Measurements from ENCODE around the gene WDR13. TPM values are rescaled to one million over a fixed set of nuclear protein-coding genes. Genes with fewer than 3 reads are reported as not detected.
A peak's percentile ranks its signal among the peaks of the same experiment; 100 is the strongest.

WDR13 gene
- total RNA-seq, 1 donor from 2014 or later = 111 TPM

DNA sequence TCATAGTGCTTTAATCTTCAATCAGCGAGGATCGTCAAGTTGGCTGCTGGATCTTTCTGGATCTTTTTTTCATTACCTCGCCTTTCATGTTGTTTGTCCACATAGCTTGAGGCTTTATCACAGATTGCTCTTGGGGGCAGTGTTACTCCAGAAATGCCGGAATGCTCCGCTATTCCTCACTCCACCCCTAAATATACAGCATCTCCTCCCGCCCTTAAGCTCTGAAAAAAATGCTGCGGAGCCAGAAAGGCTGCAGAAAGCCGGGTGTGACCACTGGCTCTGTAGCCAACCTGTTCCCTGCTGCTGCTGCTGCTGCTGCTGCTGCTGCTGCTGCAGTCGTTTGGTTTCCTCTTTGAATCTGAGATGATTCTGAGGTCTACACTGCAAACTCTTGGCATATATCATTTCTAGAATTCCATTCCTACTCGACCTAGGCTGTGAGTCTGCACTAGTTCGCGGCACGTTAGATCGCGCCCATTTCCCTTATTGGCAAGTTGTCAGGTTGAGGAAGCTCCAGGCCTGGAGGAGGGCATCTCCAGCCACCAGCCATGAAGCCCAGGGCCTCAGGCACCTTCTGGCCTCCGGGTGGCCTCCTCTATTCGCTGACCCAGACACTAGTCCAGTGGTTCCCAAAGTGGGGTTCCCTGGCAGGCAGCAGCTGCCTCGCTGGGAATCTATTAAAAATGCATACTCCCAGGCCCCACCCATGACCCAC is 34.2 kb downstream of the WDR13 start:
- Histone ChIP-seq H3K4me1 (no peaks in the 10 kb centered on the region), H3K27me3 (no peaks in the 10 kb centered on the region), H3K4me3 (no peak overlapping the region), H3K9me3 (no peaks in the 10 kb centered on the region), H3K27ac (no peak overlapping the region), H3K36me3 (no peaks in the 10 kb centered on the region)
- no peak for DNase-seq (ENCODE audit: extremely low spot score in 2 of 2)
- intact Hi-C loops (cut with DNase I) = no loop called here
- peak in 1 of 2 donors; percentile 70 for TF ChIP-seq POLR2AphosphoS5 (IDR thresholded peaks at IDR 0.05; ENCODE audit: insufficient read depth in 1 of 2, low read depth in 1 of 2)
- no peak for TF ChIP-seq POLR2A (IDR thresholded peaks at IDR 0.05)
- TF ChIP-seq CTCF (IDR thresholded peaks at IDR 0.05) = peak in 2 of 3 experiments; percentile 23 to 30

- intact Hi-C loops (cut with DNase I) = no loop called here
Observed at GRCh38 chrX:48632207-48632606, 34.9 kb downstream of the WDR13 start.

DNA sequence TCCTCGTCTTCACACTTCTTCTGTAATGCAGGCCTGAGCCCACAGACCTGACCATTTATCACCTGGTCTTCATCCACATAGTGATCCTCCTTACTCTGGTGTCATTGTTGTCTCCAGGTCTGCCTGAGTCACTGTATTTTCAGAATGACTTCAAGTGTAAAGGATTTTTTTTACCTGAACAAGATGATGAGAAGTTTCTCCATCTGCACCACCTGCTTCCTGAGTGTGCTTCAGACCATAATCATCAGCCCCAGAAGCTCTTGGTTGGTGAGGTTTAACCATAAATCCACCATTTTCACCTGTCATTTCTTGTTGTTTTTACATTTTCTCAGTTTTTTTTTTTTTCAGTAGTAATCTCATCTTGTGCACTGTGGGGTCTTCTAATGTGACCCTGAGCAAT is 39.0 kb downstream of the WDR13 start:
- no peak for TF ChIP-seq CTCF (IDR thresholded peaks at IDR 0.05)
- TF ChIP-seq POLR2AphosphoS5 (IDR thresholded peaks at IDR 0.05; ENCODE audit: insufficient read depth in 1 of 2, low read depth in 1 of 2) = no peak
- H3K36me3 ChIP-seq = no peaks in the 10 kb centered on the region
- no peak overlapping the region for H3K4me3 ChIP-seq
- H3K4me1 ChIP-seq = no peaks in the 10 kb centered on the region
- no peak overlapping the region for H3K27ac ChIP-seq
- no peak for DNase-seq (ENCODE audit: extremely low spot score in 2 of 2)
- no peaks in the 10 kb centered on the region for H3K27me3 ChIP-seq
- intact Hi-C loops (cut with DNase I) = no loop called here
- H3K9me3 ChIP-seq = no peaks in the 10 kb centered on the region

More at GRCh38 chrX:48632207-48632606, 34.9 kb downstream of the WDR13 start:
- Histone ChIP-seq H3K36me3 (no peaks in the 10 kb centered on the region), H3K4me3 (no peak overlapping the region), H3K27ac (no peak overlapping the region), H3K9me3 (no peaks in the 10 kb centered on the region), H3K27me3 (no peaks in the 10 kb centered on the region), H3K4me1 (no peaks in the 10 kb centered on the region)
- TF ChIP-seq POLR2A (IDR thresholded peaks at IDR 0.05) (no peak), POLR2AphosphoS5 (IDR thresholded peaks at IDR 0.05; ENCODE audit: insufficient read depth in 1 of 2, low read depth in 1 of 2) (no peak), CTCF (IDR thresholded peaks at IDR 0.05) (no peak)
- no peak for DNase-seq (ENCODE audit: extremely low spot score in 2 of 2)

- Histone ChIP-seq H3K4me1 (no peaks in the 10 kb centered on the region), H3K9me3 (no peaks in the 10 kb centered on the region), H3K36me3 (no peaks in the 10 kb centered on the region), H3K27ac (no peak overlapping the region), H3K27me3 (no peaks in the 10 kb centered on the region), H3K4me3 (no peak overlapping the region)
- no peak for TF ChIP-seq POLR2AphosphoS5 (IDR thresholded peaks at IDR 0.05; ENCODE audit: insufficient read depth in 1 of 2, low read depth in 1 of 2)
- TF ChIP-seq CTCF (IDR thresholded peaks at IDR 0.05) = no peak
- TF ChIP-seq POLR2A (IDR thresholded peaks at IDR 0.05) = no peak
- intact Hi-C loops (cut with DNase I) = no loop called here
- no peak for DNase-seq (ENCODE audit: extremely low spot score in 2 of 2)
Observed at GRCh38 chrX:48636776-48637175, 39.5 kb downstream of the WDR13 start.

GRCh38 chrX:48645669-48646068 is 48.4 kb downstream of the WDR13 start:
- H3K4me1 ChIP-seq = no peaks in the 10 kb centered on the region
- H3K4me3 ChIP-seq = no peak overlapping the region
- H3K27ac ChIP-seq = no peak overlapping the region
- no peak for DNase-seq (ENCODE audit: extremely low spot score in 2 of 2)
- TF ChIP-seq CTCF (IDR thresholded peaks at IDR 0.05) = no peak
- no peak for TF ChIP-seq POLR2AphosphoS5 (IDR thresholded peaks at IDR 0.05; ENCODE audit: insufficient read depth in 1 of 2, low read depth in 1 of 2)
- TF ChIP-seq POLR2A (IDR thresholded peaks at IDR 0.05) = no peak
- no peaks in the 10 kb centered on the region for H3K9me3 ChIP-seq
- intact Hi-C loops (cut with DNase I) = no loop called here
- H3K27me3 ChIP-seq = no peaks in the 10 kb centered on the region
- H3K36me3 ChIP-seq = no peaks in the 10 kb centered on the region

All from vagina (tissue), 2 donors.